ENCODE data around the gene SLC2A4.

SLC2A4 gene

GRCh38 chr17:7248796-7249195, 32.7 kb upstream of the SLC2A4 start:
- no peak for DNase-seq

GRCh38 chr17:7249214-7249613, 32.3 kb upstream of the SLC2A4 start:
- DNase-seq, result no peak

GRCh38 chr17:7249830-7250229, 31.7 kb upstream of the SLC2A4 start:
- no peak for DNase-seq

- no peak for DNase-seq
Observed at GRCh38 chr17:7250695-7251627, 30.6 kb upstream of the SLC2A4 start.

- DNase-seq, result peak; percentile 94
Observed at GRCh38 chr17:7251661-7252175, 29.8 kb upstream of the SLC2A4 start, which contains the start of gene CTDNEP1. Gene CTDNEP1 (minus strand): TSS chr17:7251734. CDS start chr17:7251296, 438 bp downstream.

- peak; percentile 89 for DNase-seq
Observed at GRCh38 chr17:7252176-7253043, 29.1 kb upstream of the SLC2A4 start, which contains the start of gene ELP5. Gene ELP5 (plus strand): TSS chr17:7252215. CDS start chr17:7252551, 336 bp downstream.

- no peak for DNase-seq
Observed at GRCh38 chr17:7253082-7253481, 28.4 kb upstream of the SLC2A4 start.

GRCh38 chr17:7254511-7254910, 27.0 kb upstream of the SLC2A4 start:
- no peak for DNase-seq

- no peak for DNase-seq
Observed at GRCh38 chr17:7256766-7257456, 24.6 kb upstream of the SLC2A4 start.

- no peak for DNase-seq
Observed at GRCh38 chr17:7258731-7259554, 22.6 kb upstream of the SLC2A4 start.

GRCh38 chr17:7259555-7259889, 22.0 kb upstream of the SLC2A4 start:
- no peak for DNase-seq

GRCh38 chr17:7260151-7260550, 21.4 kb upstream of the SLC2A4 start:
- DNase-seq, result no peak

GRCh38 chr17:7260651-7261378, 20.7 kb upstream of the SLC2A4 start:
- DNase-seq, result peak; percentile 73

- no peak for DNase-seq
Observed at GRCh38 chr17:7261379-7262191, 19.9 kb upstream of the SLC2A4 start.

GRCh38 chr17:7262192-7262934, 19.2 kb upstream of the SLC2A4 start, which contains the start of gene CLDN7:
Gene CLDN7 (minus strand): TSS chr17:7262478. CDS start chr17:7262043, 435 bp downstream.
- peak; percentile 96 for DNase-seq

- DNase-seq, result peak; percentile 69
Observed at GRCh38 chr17:7262935-7263800, 18.4 kb upstream of the SLC2A4 start.

- no peak for DNase-seq
Observed at GRCh38 chr17:7263801-7264078, 17.8 kb upstream of the SLC2A4 start.

GRCh38 chr17:7266784-7267183, 14.7 kb upstream of the SLC2A4 start:
- DNase-seq, result no peak

- DNase-seq, result no peak
Observed at GRCh38 chr17:7279448-7279847, 2.1 kb upstream of the SLC2A4 start.
